Measurements from ENCODE around the gene NUP133.

DNA sequence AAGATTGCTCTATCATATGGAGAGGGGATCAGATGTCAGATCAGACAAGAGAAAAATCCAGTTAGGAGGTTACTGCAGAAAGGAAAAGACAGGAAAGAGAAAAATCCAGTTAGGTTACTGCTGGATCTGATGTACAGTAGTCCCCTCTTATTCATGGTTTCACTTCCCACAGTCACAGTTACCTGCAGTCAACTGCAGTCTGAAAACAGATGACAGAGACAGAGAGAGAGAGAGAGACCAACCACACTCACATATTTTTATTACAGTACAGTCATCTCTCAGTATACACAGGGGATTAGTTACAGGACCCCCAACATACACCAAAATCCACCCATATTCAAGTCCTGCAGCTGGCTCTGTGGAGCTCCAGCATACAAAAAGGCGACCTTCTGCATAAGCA, 29.3 kb downstream of the NUP133 start:
- TF ChIP-seq POLR2AphosphoS5 (IDR thresholded peaks at IDR 0.05) (no peak), POLR2A (IDR thresholded peaks at IDR 0.05) (no peak), EP300 (IDR thresholded peaks at IDR 0.05) (no peak)
- TF ChIP-seq, protein P1, sequence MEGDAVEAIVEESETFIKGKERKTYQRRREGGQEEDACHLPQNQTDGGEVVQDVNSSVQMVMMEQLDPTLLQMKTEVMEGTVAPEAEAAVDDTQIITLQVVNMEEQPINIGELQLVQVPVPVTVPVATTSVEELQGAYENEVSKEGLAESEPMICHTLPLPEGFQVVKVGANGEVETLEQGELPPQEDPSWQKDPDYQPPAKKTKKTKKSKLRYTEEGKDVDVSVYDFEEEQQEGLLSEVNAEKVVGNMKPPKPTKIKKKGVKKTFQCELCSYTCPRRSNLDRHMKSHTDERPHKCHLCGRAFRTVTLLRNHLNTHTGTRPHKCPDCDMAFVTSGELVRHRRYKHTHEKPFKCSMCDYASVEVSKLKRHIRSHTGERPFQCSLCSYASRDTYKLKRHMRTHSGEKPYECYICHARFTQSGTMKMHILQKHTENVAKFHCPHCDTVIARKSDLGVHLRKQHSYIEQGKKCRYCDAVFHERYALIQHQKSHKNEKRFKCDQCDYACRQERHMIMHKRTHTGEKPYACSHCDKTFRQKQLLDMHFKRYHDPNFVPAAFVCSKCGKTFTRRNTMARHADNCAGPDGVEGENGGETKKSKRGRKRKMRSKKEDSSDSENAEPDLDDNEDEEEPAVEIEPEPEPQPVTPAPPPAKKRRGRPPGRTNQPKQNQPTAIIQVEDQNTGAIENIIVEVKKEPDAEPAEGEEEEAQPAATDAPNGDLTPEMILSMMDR (IDR thresholded peaks at IDR 0.05) = no peak
